Heart right ventricle (tissue), 16 donors: ENCODE measurements around the gene RAB2B. TPM values are rescaled to one million over a fixed set of nuclear protein-coding genes. Genes with fewer than 3 reads are reported as not detected.

Experiments used
- ATAC-seq, 8 donors: fragments of 200-7000 bp; cut with Tn5 transposase; one replicate each; pipeline ENCODE4 v1.9.1; 2020; ENCODE audit warnings: mild to moderate bottlenecking in 8 of 8, moderate library complexity in 8 of 8, moderate number of reproducible peaks in 1 of 8
- DNase-seq, 2 donors: peaks; one replicate each; pipeline ENCODE4 v3.0.0-alpha.2; 2020
- H3K27ac ChIP-seq, 10 donors: fragments of 200-600 bp; sonication (generic) in 2 of 10; one replicate each; pipeline versions ENCODE4 v1.5.0 to v1.8.0; 2020 to 2022; ENCODE audit warnings: mild to moderate bottlenecking in 3 of 10
- H3K27me3 ChIP-seq, 7 donors: fragments of 200-600 bp; one replicate each; pipeline ENCODE4 v1.8.0; 2021 to 2022; ENCODE audit warnings: mild to moderate bottlenecking in 2 of 7
- H3K36me3 ChIP-seq, 9 donors: fragments of 200-600 bp; sonication (generic) in 1 of 9; one replicate each; pipeline versions ENCODE4 v1.5.0 to v1.8.0; 2020 to 2022; ENCODE audit warnings: mild to moderate bottlenecking in 2 of 9
- H3K4me1 ChIP-seq, 9 donors: fragments of 200-600 bp; sonication (generic) in 1 of 9; one replicate each; pipeline versions ENCODE4 v1.5.0 to v1.8.0; 2020 to 2022; ENCODE audit warnings: mild to moderate bottlenecking in 4 of 9
- H3K4me3 ChIP-seq, 10 donors: fragments of 200-600 bp; sonication (generic) in 2 of 10; one replicate each; pipeline versions ENCODE4 v1.5.0 to v1.8.0; 2020 to 2022; ENCODE audit warnings: mild to moderate bottlenecking in 7 of 10, moderate library complexity in 2 of 10
- H3K9me3 ChIP-seq, 11 donors: fragments of 200-600 bp in 10 of 11; sonication (generic) in 2 of 11; one replicate each; pipeline versions ENCODE4 v1.5.0 to v1.8.0; 2013 to 2022; ENCODE audit warnings: mild to moderate bottlenecking in 2 of 11, control low read depth in 1 of 11, moderate library complexity in 1 of 11
- WGBS, 2 donors: extraction: QIAGEN DNeasy Blood & Tissue Kit; methylation state at CpG; one replicate each; pipeline ENCODE4 v1.1.7; 2013; ENCODE audit warnings: inconsistent platforms in 1 of 2; 5-methylcytosine and 5-hydroxymethylcytosine counted together
- intact Hi-C, 10 donors: fragments of 100-400 bp; cut with DNase I; formaldehyde crosslinking; loops; one replicate each; pipeline versions ENCODE4 v1.11.1 to v1.14.2; 2022
- long read RNA-seq, 3 donors: library from polyadenylated mRNA; unstranded; transcript quantifications; one replicate each; pipeline ENCODE4 v2.0.0, GENCODE V29; 2020 to 2021
- polyA plus RNA-seq, 2 donors: library from polyadenylated mRNA; stranded (reverse); fragments of 200-250 nt; gene quantifications; one replicate each; pipeline ENCODE4 v1.2.3, GENCODE V29; 2013
- total RNA-seq, 10 donors: library from RNA; stranded (reverse); fragmentation: NEBNext Ultra II Directional in 3 of 10; extraction: Animal tissue kit (Norgen Biotek cat#: 25700) in 3 of 10; gene quantifications; one replicate each; pipeline versions ENCODE4 v1.2.1 to v1.2.4, GENCODE V29; 2021 to 2023
- TF ChIP-seq, protein P1 (sequence below), 9 donors: fragments of 200-600 bp; sonication (generic) in 2 of 9; IDR thresholded peaks; one replicate each; pipeline versions ENCODE4 v1.5.0 to v1.8.0; 2021 to 2022; ENCODE audit warnings: antibody characterized with exemption in 9 of 9, mild to moderate bottlenecking in 5 of 9, moderate library complexity in 1 of 9
- donor health status: Arrhythmogenic right ventricular cardiomyopathy.
- donor health status: ischemic (EF 13 %, LVEDD 7.1; RV severe dilation, severe dysfunction).
- donor health status: healthy with polysubstance abuse.
- donor health status: DM: no; HTN: yes; CAD: no.
- donor health status: DM: no; HTN: no; CAD: no.
- donor health status: ischemic (EF 25% LVEDD 6.9; RV normal size, moderate dysfunction).
- donor health status: ischemic (EF 25% LVEDD 5.7; RV mildly dilated, moderate dysfunction).
- donor health status: healthy.
- donor health status: DM: yes; HTN: yes; CAD: no.
- donor health status: Ischemic cardiomyopathy.
- donor health status: ischemic (EF 35%, LVEDD 5.7; RV mildly dilated, moderate dysfunction).
- donor health status: nonischemic (EF 11% LVEDD 7.7; RV severe dilation, severe dysfunction).
- donor health status: DM: yes; HTN: yes; CAD: no.
- donor health status: PGD.
- donor health status: ischemic (EF 29% LVEDD 5.4; RV normal size, mild dysfunction).
- donor health status: nonischemic (EF 23%, LVEDD 6.1; RV moderate dilation, normal function).

Gene RAB2B
- total RNA-seq, result 10 to 100 TPM; 14.8 to 25.8 (median 18.4) TPM
- 10 to 100 TPM in 1 of 2 donors, 1 to 10 TPM in 1; 7.1 to 11.0 TPM for polyA plus RNA-seq
- long read RNA-seq, donor 1, partial matches to known transcripts, result 0 of 4 reads
- long read RNA-seq, donor 1, other reads (novel, unspliced or antisense), result 3 of 4 reads
- long read RNA-seq, donor 2, partial matches to known transcripts, result 0 of 2 reads
- long read RNA-seq, donor 2, other reads (novel, unspliced or antisense), result 2 of 2 reads
- long read RNA-seq, donor 3, partial matches to known transcripts, result 0 of 7 reads
- long read RNA-seq, donor 3, other reads (novel, unspliced or antisense), result 7 of 7 reads

DNA sequence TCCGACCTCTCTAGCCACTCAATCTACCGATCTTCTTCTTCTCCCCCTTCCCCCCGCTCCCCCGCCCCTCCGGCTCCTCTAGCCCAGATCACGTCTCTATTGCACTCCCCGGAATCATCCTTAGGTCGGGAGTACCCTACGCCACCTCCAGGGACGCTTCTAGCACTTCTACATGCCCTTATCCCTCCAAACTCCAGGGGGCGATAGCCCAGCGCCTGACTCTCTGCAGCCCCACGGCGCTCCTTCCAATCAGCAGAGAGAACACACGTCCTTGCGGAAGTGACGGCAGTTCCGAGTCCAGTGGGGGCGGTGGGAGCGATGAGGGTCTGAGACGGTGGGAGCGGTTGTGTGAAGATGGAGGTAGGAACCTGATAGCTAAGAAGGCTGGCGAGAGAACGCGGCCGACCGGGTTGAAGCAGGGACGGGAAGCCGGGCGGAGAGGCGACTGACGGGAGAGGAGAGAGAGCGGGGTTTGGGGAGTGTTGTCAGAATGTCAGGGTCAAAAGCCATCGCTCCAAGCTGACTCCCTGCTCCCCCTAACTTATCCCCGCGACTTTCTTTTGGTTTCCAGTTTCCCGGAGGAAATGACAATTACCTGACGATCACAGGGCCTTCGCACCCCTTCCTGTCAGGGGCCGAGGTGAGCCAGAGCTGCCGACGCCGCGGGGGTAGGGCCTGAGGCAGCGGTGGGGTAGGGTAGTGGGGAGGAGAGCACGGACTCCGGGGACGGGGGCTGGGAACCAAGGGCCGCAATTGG, at the start of gene RAB2B, which contains the start of gene TOX4:
Gene RAB2B, minus strand, starts transcription at position 35 of the 757 bp plus-strand sequence. CDS start 87 bp downstream, outside the sequence.
Gene TOX4, plus strand, starts transcription at position 271 of the 757 bp plus-strand sequence. Its CDS starts 84 bp downstream, at position 355.
- DNase-seq (peak; percentile 90 to 97), ATAC-seq (peak; percentile 99 to 100 (median 99))
- no peaks in the 10 kb centered on the region for H3K9me3 ChIP-seq
- peak within 1 kb of the TSS; percentile 59 to 96 (median 86) for H3K27ac ChIP-seq
- peaks cover 0 to 59% (median 6%) of the 10 kb centered on the region in 9 donors for H3K36me3 ChIP-seq
- intact Hi-C loops, result loop anchor here in 6 of 10 donors (1.0 to 5.0 kb wide), 7 partner anchors 20 to 40 kb away; partner anchors contain the start of genes CHD8 (in 6 of the 6) and METTL3 (in 3 of the 6)
- H3K4me3 ChIP-seq, result peak within 1 kb of the TSS; percentile 68 to 95 (median 83)
- 0 to 1% methylated on average over 49 of the region's 49 CpGs for WGBS, 2 donors
- H3K27me3 ChIP-seq, result no peaks in the 10 kb centered on the region
- peaks cover 5 to 26% (median 24%) of the 10 kb centered on the region in 9 donors for H3K4me1 ChIP-seq
- TF ChIP-seq, protein P1, sequence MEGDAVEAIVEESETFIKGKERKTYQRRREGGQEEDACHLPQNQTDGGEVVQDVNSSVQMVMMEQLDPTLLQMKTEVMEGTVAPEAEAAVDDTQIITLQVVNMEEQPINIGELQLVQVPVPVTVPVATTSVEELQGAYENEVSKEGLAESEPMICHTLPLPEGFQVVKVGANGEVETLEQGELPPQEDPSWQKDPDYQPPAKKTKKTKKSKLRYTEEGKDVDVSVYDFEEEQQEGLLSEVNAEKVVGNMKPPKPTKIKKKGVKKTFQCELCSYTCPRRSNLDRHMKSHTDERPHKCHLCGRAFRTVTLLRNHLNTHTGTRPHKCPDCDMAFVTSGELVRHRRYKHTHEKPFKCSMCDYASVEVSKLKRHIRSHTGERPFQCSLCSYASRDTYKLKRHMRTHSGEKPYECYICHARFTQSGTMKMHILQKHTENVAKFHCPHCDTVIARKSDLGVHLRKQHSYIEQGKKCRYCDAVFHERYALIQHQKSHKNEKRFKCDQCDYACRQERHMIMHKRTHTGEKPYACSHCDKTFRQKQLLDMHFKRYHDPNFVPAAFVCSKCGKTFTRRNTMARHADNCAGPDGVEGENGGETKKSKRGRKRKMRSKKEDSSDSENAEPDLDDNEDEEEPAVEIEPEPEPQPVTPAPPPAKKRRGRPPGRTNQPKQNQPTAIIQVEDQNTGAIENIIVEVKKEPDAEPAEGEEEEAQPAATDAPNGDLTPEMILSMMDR (IDR thresholded peaks at IDR 0.05), result peak; percentile 84 to 99 (median 95)

DNA sequence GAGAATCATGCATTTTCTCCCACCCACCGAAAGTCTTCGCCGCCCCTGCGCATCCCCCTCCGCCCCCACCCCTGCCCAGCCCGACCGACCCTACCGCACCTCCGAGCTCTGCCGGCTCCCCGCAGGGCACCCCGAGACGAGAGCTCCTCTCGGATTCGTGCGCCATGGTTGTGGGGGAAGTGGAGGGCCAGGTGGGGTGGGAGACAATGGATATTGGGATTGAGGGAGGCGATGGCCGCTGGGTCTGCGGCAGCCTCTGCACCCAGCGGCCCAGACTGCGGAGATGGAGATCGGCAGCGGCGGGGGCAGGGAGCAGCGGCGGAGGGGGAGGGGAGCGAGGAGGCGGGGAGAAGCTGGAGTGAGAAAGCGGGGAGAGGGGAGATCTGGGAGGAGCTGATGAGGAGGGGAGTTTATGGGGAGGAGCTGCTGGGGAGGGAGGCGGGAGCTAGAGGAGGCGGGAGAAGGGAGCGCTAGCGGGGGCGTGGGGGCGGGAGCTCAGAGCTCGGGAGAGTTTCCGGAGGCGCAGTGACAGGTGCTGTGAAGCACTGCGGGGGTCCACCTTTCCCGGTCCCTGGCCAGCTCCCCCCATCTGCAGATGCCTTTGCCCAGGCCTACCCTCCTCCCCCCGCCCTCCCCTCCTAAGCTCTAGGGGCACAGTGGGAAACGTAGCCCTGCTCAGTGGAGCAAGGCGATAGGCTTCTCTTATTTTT, 49.4 kb upstream of the RAB2B start, which contains the start of gene SALL2:
Gene SALL2, minus strand, starts transcription at position 385 of the 710 bp plus-strand sequence. Its CDS starts 219 bp downstream, at position 166.
- ATAC-seq (peak; percentile 86 to 96 (median 92)), DNase-seq (peak; percentile 76 to 81)
- intact Hi-C loops, result no loop called here
- 0 to 1% methylated on average over 40 to 43 of the region's 43 CpGs for WGBS, 2 donors
- peaks cover 0 to 16% (median 6%) of the 10 kb centered on the region in 9 donors for H3K4me1 ChIP-seq
- no peaks in the 10 kb centered on the region for H3K36me3 ChIP-seq
- H3K4me3 ChIP-seq, result peak within 1 kb of the TSS; percentile 47 to 77 (median 69)
- peak within 1 kb of the TSS in 4 of 10 donors; percentile 39 to 65 (median 54) for H3K27ac ChIP-seq
- peaks cover 0 to 8% (median 0%) of the 10 kb centered on the region in 7 donors for H3K27me3 ChIP-seq
- no peaks in the 10 kb centered on the region for H3K9me3 ChIP-seq
- TF ChIP-seq, protein P1 (IDR thresholded peaks at IDR 0.05), result no peak

DNA sequence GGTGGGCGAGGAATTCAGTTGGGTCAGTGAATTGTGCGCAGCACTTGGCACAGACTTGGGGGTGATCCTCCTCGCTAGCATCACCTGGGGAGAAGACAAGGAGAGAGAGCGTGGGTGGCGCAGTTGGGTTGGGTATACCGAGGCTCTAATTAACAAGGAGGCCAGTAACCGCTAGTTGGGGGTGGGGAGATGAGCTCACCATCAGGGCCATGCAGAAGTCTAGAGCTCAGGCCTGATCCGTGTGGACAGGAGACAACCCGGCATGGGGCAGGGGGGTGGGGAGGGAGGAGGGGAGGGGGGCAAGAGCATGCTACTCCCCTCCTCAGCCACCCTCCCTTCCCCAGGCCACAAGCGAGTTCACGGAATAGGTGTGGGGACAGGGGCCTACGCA, 48.8 kb upstream of the RAB2B start:
- peak overlapping the region; percentile 47 to 77 (median 69) for H3K4me3 ChIP-seq
- intact Hi-C loops, result no loop called here
- peaks cover 0 to 8% (median 0%) of the 10 kb centered on the region in 7 donors for H3K27me3 ChIP-seq
- TF ChIP-seq, protein P1 (IDR thresholded peaks at IDR 0.05), result no peak
- ATAC-seq (peak; percentile 25 to 50 (median 41)), DNase-seq (no peak)
- H3K27ac ChIP-seq, result peak overlapping the region in 4 of 10 donors; percentile 39 to 65 (median 54)
- no peaks in the 10 kb centered on the region for H3K9me3 ChIP-seq
- 38% methylated on average over 10 to 12 of the region's 12 CpGs for WGBS, 2 donors
- peaks cover 0 to 16% (median 6%) of the 10 kb centered on the region in 9 donors for H3K4me1 ChIP-seq
- no peaks in the 10 kb centered on the region for H3K36me3 ChIP-seq
